ENCODE results near the gene ZNF81. TPM values are rescaled to one million over a fixed set of nuclear protein-coding genes. Genes with fewer than 3 reads are reported as not detected.
"Not testable (repeated sequence)": the region's sequence is repeated elsewhere in the genome, so short reads cannot be mapped to it uniquely, and the experiment has no call there.

The ZNF81 gene
- total RNA-seq, 5 donors from 2014 or later (not counting 1 experiment from before 2014, with no cell fraction given): 8.7 to 14.3 (median 11.5) TPM

DNA sequence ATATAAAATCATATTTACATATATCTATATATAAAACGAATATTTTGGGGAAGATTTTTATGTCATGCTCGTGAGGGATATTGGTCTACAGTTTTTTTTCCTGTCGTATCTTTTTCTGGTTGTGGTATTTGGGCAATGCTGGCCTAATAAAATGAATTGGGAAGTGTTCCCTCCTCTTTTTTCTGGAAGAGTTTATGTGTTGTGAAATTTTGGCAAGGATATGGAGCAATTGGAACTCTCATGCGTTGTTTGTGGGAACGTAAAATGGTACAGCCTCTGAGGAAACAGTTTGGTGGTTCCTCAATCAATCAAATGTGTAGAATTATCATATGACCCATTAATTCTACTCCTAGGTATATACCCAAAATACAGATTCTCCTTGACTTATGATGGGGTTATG lies 97.2 kb downstream of the ZNF81 start:
- H3K4me3 ChIP-seq (ENCODE audit: control insufficient read depth in 1 of 2, extremely low read depth in 1 of 2, low read length in 1 of 2): no peak overlapping the region
- WGBS (ENCODE audit: insufficient coverage): no CpG with 5 or more reads among the region's 5 CpGs

DNA sequence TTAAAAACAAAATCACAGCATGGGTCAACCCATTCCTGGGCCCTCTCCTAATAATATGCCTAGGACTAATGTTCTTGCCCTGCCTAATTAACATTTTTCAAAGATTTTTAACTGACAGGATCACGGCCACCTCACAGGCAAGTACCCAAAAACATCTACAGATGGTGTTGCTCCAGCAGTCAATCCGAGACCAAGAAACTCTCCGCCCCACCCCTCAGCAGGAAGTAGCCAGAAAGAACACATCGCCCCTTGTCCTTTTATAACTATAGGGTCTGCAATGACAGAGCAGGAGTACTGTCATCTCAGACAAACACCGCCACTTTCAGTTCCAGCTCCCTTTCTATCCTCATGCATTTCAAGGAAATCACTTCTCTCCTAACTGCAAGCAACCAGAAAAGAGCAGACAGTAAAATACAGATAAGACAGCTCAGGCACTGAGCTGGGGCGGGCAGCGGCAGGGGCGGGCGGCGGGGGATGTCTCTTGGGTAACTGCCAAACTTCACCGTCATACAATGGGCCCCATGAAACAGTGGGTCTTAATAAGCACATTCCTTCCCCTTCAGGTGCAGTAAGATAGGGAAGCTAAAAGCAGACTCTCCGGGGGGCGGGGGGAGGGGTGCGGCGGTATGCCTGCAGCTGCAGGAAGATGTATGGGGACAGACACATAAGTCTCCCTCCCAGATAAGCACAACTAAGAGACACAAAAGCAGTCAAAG lies 99.7 kb downstream of the ZNF81 start:
- DNase-seq (peak in 11 of 35 experiments; percentile 1 to 27 (median 12)), ATAC-seq (replicated peaks in 1 of 4) (peak; percentile 51 to 62 (median 55))
- H3K4me3 ChIP-seq (ENCODE audit: control insufficient read depth in 1 of 2, extremely low read depth in 1 of 2, low read length in 1 of 2): peak overlapping the region in 1 of 2 donors; percentile 27
- H3K27me3 ChIP-seq (replicated peaks in 1 of 2; ENCODE audit: control insufficient read depth in 2 of 2, extremely low read depth in 1 of 2, insufficient read depth in 2 of 2, low read length in 1 of 2): no peaks in the 10 kb centered on the region
- CTCF ChIA-PET: interaction anchor here in 1 of 2 donors (0.6 kb wide), 1 partner anchor 104 kb away, joined by 3 read pairs; no protein-coding TSS in a partner anchor
- H3K4me1 ChIP-seq (ENCODE audit: control insufficient read depth in 1 of 2, extremely low read depth in 1 of 2, insufficient read depth in 2 of 2, low read length in 2 of 2): no peaks in the 10 kb centered on the region
- no peaks in the 10 kb centered on the region for H3K36me3 ChIP-seq (ENCODE audit: control insufficient read depth in 2 of 2, extremely low read depth in 1 of 2, insufficient read depth in 1 of 2, low read length in 1 of 2)
- H3K27ac ChIP-seq (ENCODE audit: low read length): no peak overlapping the region
- no peaks in the 10 kb centered on the region for H3K9me3 ChIP-seq
- POLR2A ChIA-PET: no interaction called here
- no peaks in the 10 kb centered on the region for H3K9me3 Mint-ChIP-seq
- H3K4me1 Mint-ChIP-seq: peaks cover 0 to 7% (median 7%) of the 10 kb centered on the region in 3 donors
- H3K36me3 Mint-ChIP-seq: no peaks in the 10 kb centered on the region
- peak overlapping the region in 1 of 2 donors; percentile 11 for H3K27ac Mint-ChIP-seq
- peaks cover 0 to 4% of the 10 kb centered on the region in 2 donors for H3K27me3 Mint-ChIP-seq
- WGBS (ENCODE audit: insufficient coverage): 32% methylated on average over 6 of the region's 15 CpGs
- peak overlapping the region; percentile 69 to 79 (median 72) for H3K4me3 Mint-ChIP-seq

More for the DNA sequence above, 97.2 kb downstream of the ZNF81 start:
- Mint-ChIP-seq H3K4me1 (peaks cover 0 to 7% (median 7%) of the 10 kb centered on the region in 3 donors), H3K36me3 (no peaks in the 10 kb centered on the region), H3K27me3 (peaks cover 0 to 4% of the 10 kb centered on the region in 2 donors), H3K9me3 (no peaks in the 10 kb centered on the region), H3K4me3 (no peak overlapping the region), H3K27ac (no peak overlapping the region)
- H3K4me1 ChIP-seq (ENCODE audit: control insufficient read depth in 1 of 2, extremely low read depth in 1 of 2, insufficient read depth in 2 of 2, low read length in 2 of 2): no peaks in the 10 kb centered on the region
- no peak for ATAC-seq (replicated peaks in 1 of 4)
- ChIA-PET POLR2A (no interaction called here), CTCF (no interaction called here)
- H3K36me3 ChIP-seq (ENCODE audit: control insufficient read depth in 2 of 2, extremely low read depth in 1 of 2, insufficient read depth in 1 of 2, low read length in 1 of 2): no peaks in the 10 kb centered on the region
- H3K27me3 ChIP-seq (replicated peaks in 1 of 2; ENCODE audit: control insufficient read depth in 2 of 2, extremely low read depth in 1 of 2, insufficient read depth in 2 of 2, low read length in 1 of 2): no peaks in the 10 kb centered on the region
- H3K9me3 ChIP-seq: no peaks in the 10 kb centered on the region
- no peak overlapping the region for H3K27ac ChIP-seq (ENCODE audit: low read length)
- no peak for DNase-seq

DNA sequence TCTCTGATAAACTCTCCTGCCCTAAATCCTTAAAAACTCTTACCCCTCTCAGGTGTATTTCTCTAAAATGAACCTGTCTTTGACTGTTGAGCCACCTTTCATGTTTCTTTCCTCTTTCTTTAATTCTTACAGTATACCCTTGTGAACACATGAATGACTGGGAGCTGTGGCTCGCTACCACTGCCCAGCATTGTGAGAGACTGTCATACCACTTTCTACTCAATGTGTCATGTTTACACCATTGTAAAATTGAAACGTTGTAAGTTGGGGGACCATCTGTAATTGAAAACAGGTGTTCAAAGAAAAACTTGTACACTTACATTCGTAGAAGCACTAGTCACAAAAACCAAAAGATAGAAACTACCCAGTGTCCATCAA lies 100.2 kb downstream of the ZNF81 start:
- WGBS (ENCODE audit: insufficient coverage): no CpG with 5 or more reads among the region's 3 CpGs
- POLR2A ChIA-PET: no interaction called here

DNA sequence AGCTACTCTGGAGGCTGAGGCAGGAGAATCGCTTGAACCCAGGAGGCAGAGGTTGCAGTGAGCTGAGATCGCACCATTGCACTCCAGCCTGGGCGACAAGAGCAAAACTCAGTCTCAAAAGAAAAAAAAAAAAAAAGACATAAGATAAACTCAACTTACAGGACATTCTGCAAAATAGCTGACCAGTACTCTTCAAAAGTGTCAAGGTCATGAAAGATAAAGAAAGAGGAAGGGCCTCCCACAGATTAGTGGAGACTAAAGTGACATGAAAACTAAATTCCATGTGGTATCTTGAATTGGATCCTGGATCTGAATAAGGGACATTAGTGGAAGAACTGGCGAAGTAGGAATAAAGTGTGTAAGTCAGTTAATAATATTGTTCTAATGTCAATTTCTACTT lies 103.7 kb downstream of the ZNF81 start:
- Histone ChIP-seq H3K27ac (ENCODE audit: low read length) (no peak overlapping the region), H3K4me1 (ENCODE audit: control insufficient read depth in 1 of 2, extremely low read depth in 1 of 2, insufficient read depth in 2 of 2, low read length in 2 of 2) (no peaks in the 10 kb centered on the region), H3K9me3 (no peaks in the 10 kb centered on the region), H3K27me3 (replicated peaks in 1 of 2; ENCODE audit: control insufficient read depth in 2 of 2, extremely low read depth in 1 of 2, insufficient read depth in 2 of 2, low read length in 1 of 2) (no peaks in the 10 kb centered on the region), H3K36me3 (ENCODE audit: control insufficient read depth in 2 of 2, extremely low read depth in 1 of 2, insufficient read depth in 1 of 2, low read length in 1 of 2) (no peaks in the 10 kb centered on the region), H3K4me3 (ENCODE audit: control insufficient read depth in 1 of 2, extremely low read depth in 1 of 2, low read length in 1 of 2) (no peak overlapping the region)
- POLR2A ChIA-PET: no interaction called here
- Mint-ChIP-seq H3K27ac (no peak overlapping the region), H3K36me3 (peaks cover 3% of the 10 kb centered on the region), H3K4me3 (no peak overlapping the region), H3K9me3 (peaks cover 0 to 5% (median 0%) of the 10 kb centered on the region in 3 donors), H3K4me1 (peaks cover 0 to 7% (median 7%) of the 10 kb centered on the region in 3 donors), H3K27me3 (peaks cover 0 to 14% of the 10 kb centered on the region in 2 donors)
- WGBS (ENCODE audit: insufficient coverage): no CpG with 5 or more reads among the region's 4 CpGs
- DNase-seq (no peak), ATAC-seq (replicated peaks in 1 of 4) (no peak)
- CTCF ChIA-PET: interaction anchor here in 1 of 2 donors (0.7 kb wide), 1 partner anchor 94 kb away, joined by 5 read pairs; no protein-coding TSS in a partner anchor

More for the DNA sequence above, 100.2 kb downstream of the ZNF81 start:
- CTCF ChIA-PET: no interaction called here
- Mint-ChIP-seq H3K27ac (no peak overlapping the region), H3K27me3 (peaks cover 0 to 4% of the 10 kb centered on the region in 2 donors), H3K4me3 (peak overlapping the region; percentile 69 to 79 (median 72)), H3K4me1 (peaks cover 0 to 7% (median 7%) of the 10 kb centered on the region in 3 donors), H3K9me3 (no peaks in the 10 kb centered on the region), H3K36me3 (no peaks in the 10 kb centered on the region)
- Histone ChIP-seq H3K4me3 (ENCODE audit: control insufficient read depth in 1 of 2, extremely low read depth in 1 of 2, low read length in 1 of 2) (no peak overlapping the region), H3K4me1 (ENCODE audit: control insufficient read depth in 1 of 2, extremely low read depth in 1 of 2, insufficient read depth in 2 of 2, low read length in 2 of 2) (no peaks in the 10 kb centered on the region), H3K9me3 (no peaks in the 10 kb centered on the region), H3K27me3 (replicated peaks in 1 of 2; ENCODE audit: control insufficient read depth in 2 of 2, extremely low read depth in 1 of 2, insufficient read depth in 2 of 2, low read length in 1 of 2) (no peaks in the 10 kb centered on the region), H3K36me3 (ENCODE audit: control insufficient read depth in 2 of 2, extremely low read depth in 1 of 2, insufficient read depth in 1 of 2, low read length in 1 of 2) (no peaks in the 10 kb centered on the region), H3K27ac (ENCODE audit: low read length) (no peak overlapping the region)
- DNase-seq: no peak
- no peak for ATAC-seq (replicated peaks in 1 of 4)

DNA sequence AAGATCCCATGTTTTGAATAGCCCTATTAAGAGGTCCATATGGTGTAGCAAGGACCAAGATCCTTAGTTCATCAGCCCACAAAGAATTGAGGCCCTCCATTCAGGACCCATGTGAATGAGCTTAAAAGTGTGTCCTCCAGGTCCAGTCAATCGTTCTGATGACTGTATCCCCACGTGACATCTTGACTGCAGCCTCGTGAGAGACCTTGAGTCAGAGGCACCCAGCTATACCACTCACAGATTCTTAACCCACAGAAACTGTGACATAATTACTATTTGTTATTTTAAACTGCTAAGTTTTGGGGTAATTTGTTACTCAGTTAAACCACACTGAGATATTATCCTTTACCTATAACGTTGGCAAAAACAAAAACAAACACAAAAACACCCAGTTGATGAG lies 104.7 kb downstream of the ZNF81 start:
- POLR2A ChIA-PET: no interaction called here
- H3K27ac Mint-ChIP-seq: no peak overlapping the region
- Histone ChIP-seq H3K27ac (ENCODE audit: low read length) (no peak overlapping the region), H3K9me3 (no peaks in the 10 kb centered on the region), H3K4me3 (ENCODE audit: control insufficient read depth in 1 of 2, extremely low read depth in 1 of 2, low read length in 1 of 2) (no peak overlapping the region), H3K36me3 (ENCODE audit: control insufficient read depth in 2 of 2, extremely low read depth in 1 of 2, insufficient read depth in 1 of 2, low read length in 1 of 2) (no peaks in the 10 kb centered on the region), H3K4me1 (ENCODE audit: control insufficient read depth in 1 of 2, extremely low read depth in 1 of 2, insufficient read depth in 2 of 2, low read length in 2 of 2) (no peaks in the 10 kb centered on the region), H3K27me3 (replicated peaks in 1 of 2; ENCODE audit: control insufficient read depth in 2 of 2, extremely low read depth in 1 of 2, insufficient read depth in 2 of 2, low read length in 1 of 2) (no peaks in the 10 kb centered on the region)
- H3K9me3 Mint-ChIP-seq: peaks cover 0 to 5% (median 0%) of the 10 kb centered on the region in 3 donors
- CTCF ChIA-PET: no interaction called here
- DNase-seq: no peak
- peaks cover 0 to 14% of the 10 kb centered on the region in 2 donors for H3K27me3 Mint-ChIP-seq
- H3K4me3 Mint-ChIP-seq: no peak overlapping the region
- H3K36me3 Mint-ChIP-seq: peaks cover 3% of the 10 kb centered on the region
- H3K4me1 Mint-ChIP-seq: peaks cover 0 to 4% (median 3%) of the 10 kb centered on the region in 3 donors
- no peak for ATAC-seq (replicated peaks in 1 of 4)
- WGBS (ENCODE audit: insufficient coverage): no CpG with 5 or more reads among the region's 4 CpGs

DNA sequence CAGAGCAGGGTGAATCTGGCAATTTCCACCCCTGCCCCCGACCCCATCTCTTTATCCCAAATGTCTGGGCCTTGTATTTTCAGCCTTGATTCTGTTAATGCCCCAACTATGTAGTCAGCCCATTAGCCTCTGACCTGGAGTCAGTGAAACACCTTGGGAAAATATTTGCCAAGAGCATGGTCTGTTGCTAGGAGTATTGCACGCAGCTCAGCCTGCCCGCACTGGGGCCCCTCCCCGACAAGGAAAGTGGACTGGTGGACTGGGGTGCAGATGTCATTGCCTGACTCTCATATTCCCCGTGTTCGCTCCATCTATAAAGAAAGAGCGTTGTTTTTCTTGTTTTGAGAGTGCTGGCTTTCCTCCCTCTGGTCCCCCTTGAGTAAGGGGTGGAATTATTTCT lies 118.6 kb downstream of the ZNF81 start:
- H3K36me3 ChIP-seq (ENCODE audit: control insufficient read depth in 2 of 2, extremely low read depth in 1 of 2, insufficient read depth in 1 of 2, low read length in 1 of 2); H3K27me3 Mint-ChIP-seq; H3K4me1 ChIP-seq (ENCODE audit: control insufficient read depth in 1 of 2, extremely low read depth in 1 of 2, insufficient read depth in 2 of 2, low read length in 2 of 2); H3K4me3 ChIP-seq (ENCODE audit: control insufficient read depth in 1 of 2, extremely low read depth in 1 of 2, low read length in 1 of 2); ATAC-seq (replicated peaks in 1 of 4); H3K36me3 Mint-ChIP-seq; CTCF ChIA-PET; H3K4me1 Mint-ChIP-seq; H3K27ac ChIP-seq (ENCODE audit: low read length); H3K9me3 ChIP-seq; H3K27ac Mint-ChIP-seq; H3K4me3 Mint-ChIP-seq; DNase-seq; H3K27me3 ChIP-seq (replicated peaks in 1 of 2; ENCODE audit: control insufficient read depth in 2 of 2, extremely low read depth in 1 of 2, insufficient read depth in 2 of 2, low read length in 1 of 2); POLR2A ChIA-PET: not testable (repeated sequence)
- WGBS (ENCODE audit: insufficient coverage): 67% methylated on average over 1 of the region's 7 CpGs
- H3K9me3 Mint-ChIP-seq: peaks cover 0 to 16% (median 0%) of the 10 kb centered on the region in 3 donors
